ENCODE results near the gene MAP3K5. TPM values are rescaled to one million over a fixed set of nuclear protein-coding genes. Genes with fewer than 3 reads are reported as not detected.

The MAP3K5 gene
- polyA plus RNA-seq, 4 donors, result 5.4 to 7.3 (median 6.7) TPM

GRCh38 chr6:136525586-136526195, 266.6 kb downstream of the MAP3K5 start:
- DNase-seq (ENCODE audit: low read depth in 4 of 4, low spot score in 2 of 4), result no peak

- DNase-seq (ENCODE audit: low read depth in 4 of 4, low spot score in 2 of 4), result no peak
These were observed 267.3 kb downstream of the MAP3K5 start for GRCh38 chr6:136524936-136525413.

- no peak for DNase-seq (ENCODE audit: low read depth in 4 of 4, low spot score in 2 of 4)
These were observed 267.8 kb downstream of the MAP3K5 start for GRCh38 chr6:136524339-136524935.

- no peak for DNase-seq (ENCODE audit: low read depth in 4 of 4, low spot score in 2 of 4)
These were observed 269.1 kb downstream of the MAP3K5 start for GRCh38 chr6:136523196-136523595.

GRCh38 chr6:136522636-136523035, 269.6 kb downstream of the MAP3K5 start:
- DNase-seq (ENCODE audit: low read depth in 4 of 4, low spot score in 2 of 4), result no peak

GRCh38 chr6:136521911-136522310, 270.4 kb downstream of the MAP3K5 start:
- DNase-seq (ENCODE audit: low read depth in 4 of 4, low spot score in 2 of 4), result no peak

GRCh38 chr6:136521427-136521826, 270.9 kb downstream of the MAP3K5 start:
- no peak for DNase-seq (ENCODE audit: low read depth in 4 of 4, low spot score in 2 of 4)

- DNase-seq (ENCODE audit: low read depth in 4 of 4, low spot score in 2 of 4), result no peak
These were observed 271.8 kb downstream of the MAP3K5 start for GRCh38 chr6:136520517-136520916.

- DNase-seq (ENCODE audit: low read depth in 4 of 4, low spot score in 2 of 4), result no peak
These were observed 274.7 kb downstream of the MAP3K5 start for GRCh38 chr6:136517582-136517981.

- no peak for DNase-seq (ENCODE audit: low read depth in 4 of 4, low spot score in 2 of 4)
These were observed 275.3 kb downstream of the MAP3K5 start for GRCh38 chr6:136517002-136517401.

- DNase-seq (ENCODE audit: low read depth in 4 of 4, low spot score in 2 of 4), result no peak
These were observed 277.7 kb downstream of the MAP3K5 start for GRCh38 chr6:136514591-136514990.

GRCh38 chr6:136511926-136512325, 280.4 kb downstream of the MAP3K5 start:
- DNase-seq (ENCODE audit: low read depth in 4 of 4, low spot score in 2 of 4), result no peak

- DNase-seq (ENCODE audit: low read depth in 4 of 4, low spot score in 2 of 4), result no peak
These were observed 280.9 kb downstream of the MAP3K5 start for GRCh38 chr6:136511397-136511796.

GRCh38 chr6:136510782-136511181, 281.5 kb downstream of the MAP3K5 start:
- DNase-seq (ENCODE audit: low read depth in 4 of 4, low spot score in 2 of 4), result no peak

- DNase-seq (ENCODE audit: low read depth in 4 of 4, low spot score in 2 of 4), result no peak
These were observed 282.0 kb downstream of the MAP3K5 start for GRCh38 chr6:136510299-136510698.

GRCh38 chr6:136508725-136509392, 283.4 kb downstream of the MAP3K5 start:
- no peak for DNase-seq (ENCODE audit: low read depth in 4 of 4, low spot score in 2 of 4)

Other genes starting within 250 kb of the MAP3K5 start
- gene MAP7, start 242.1 kb downstream of the MAP3K5 start, polyA plus RNA-seq (ENCODE audit: insufficient read length in 4 of 4), result 10 to 100 TPM; 28.2 to 39.2 (median 34.9) TPM
- gene PEX7, start 30.1 kb upstream of the MAP3K5 start, polyA plus RNA-seq (ENCODE audit: insufficient read length in 4 of 4), result 10 to 100 TPM; 11.4 to 15.8 (median 13.8) TPM
- gene SLC35D3, start 129.8 kb upstream of the MAP3K5 start, polyA plus RNA-seq (ENCODE audit: insufficient read length in 4 of 4), result under 1 TPM; 0.06 to 0.14 (median 0.10) TPM